ENCODE measurements around the gene GHRL.

GHRL gene

GRCh38 chr3:10263646-10264363, 28.9 kb downstream of the GHRL start:
- H3K4me2 ChIP-seq (ENCODE audit: low read length): peak overlapping the region; percentile 9; the same call in 1 of the 2 replicates
- TF ChIP-seq, protein P1, sequence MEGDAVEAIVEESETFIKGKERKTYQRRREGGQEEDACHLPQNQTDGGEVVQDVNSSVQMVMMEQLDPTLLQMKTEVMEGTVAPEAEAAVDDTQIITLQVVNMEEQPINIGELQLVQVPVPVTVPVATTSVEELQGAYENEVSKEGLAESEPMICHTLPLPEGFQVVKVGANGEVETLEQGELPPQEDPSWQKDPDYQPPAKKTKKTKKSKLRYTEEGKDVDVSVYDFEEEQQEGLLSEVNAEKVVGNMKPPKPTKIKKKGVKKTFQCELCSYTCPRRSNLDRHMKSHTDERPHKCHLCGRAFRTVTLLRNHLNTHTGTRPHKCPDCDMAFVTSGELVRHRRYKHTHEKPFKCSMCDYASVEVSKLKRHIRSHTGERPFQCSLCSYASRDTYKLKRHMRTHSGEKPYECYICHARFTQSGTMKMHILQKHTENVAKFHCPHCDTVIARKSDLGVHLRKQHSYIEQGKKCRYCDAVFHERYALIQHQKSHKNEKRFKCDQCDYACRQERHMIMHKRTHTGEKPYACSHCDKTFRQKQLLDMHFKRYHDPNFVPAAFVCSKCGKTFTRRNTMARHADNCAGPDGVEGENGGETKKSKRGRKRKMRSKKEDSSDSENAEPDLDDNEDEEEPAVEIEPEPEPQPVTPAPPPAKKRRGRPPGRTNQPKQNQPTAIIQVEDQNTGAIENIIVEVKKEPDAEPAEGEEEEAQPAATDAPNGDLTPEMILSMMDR (IDR thresholded peaks at IDR 0.05; ENCODE audit: low read depth, low read length, poor library complexity, severe bottlenecking): peak; percentile 62
- no peak for TF ChIP-seq EZH2phosphoT487 (IDR thresholded peaks at IDR 0.05; ENCODE audit: borderline replicate concordance, low read length)
- peaks cover 91% of the 10 kb centered on the region for H3K36me3 ChIP-seq (ENCODE audit: control insufficient read depth, low read length)
- H3F3A ChIP-seq (ENCODE audit: control insufficient read depth, insufficient read depth): 0 out of 2 replicates have a peak, but pooled peaks cover 2% of the 10 kb centered on the region
- H3K27me3 ChIP-seq (ENCODE audit: control insufficient read depth, low read length): no peaks in the 10 kb centered on the region
- peaks cover 17% of the 10 kb centered on the region for H4K20me1 ChIP-seq (ENCODE audit: control insufficient read depth, insufficient read depth, low read depth, low read length)
- H3K9me2 ChIP-seq (replicated peaks; ENCODE audit: control insufficient read depth, low read length): no peaks in the 10 kb centered on the region
- no peak overlapping the region for H3K27ac ChIP-seq (ENCODE audit: low read depth, low read length)
- peaks cover 100% of the 10 kb centered on the region for H3K79me2 ChIP-seq (ENCODE audit: control insufficient read depth, low read length)
- H3K4me3 ChIP-seq (ENCODE audit: low read length): no peak overlapping the region
- no peaks in the 10 kb centered on the region for H3K9me3 ChIP-seq (ENCODE audit: control insufficient read depth, insufficient read depth, low read length)
- H3K4me1 ChIP-seq (ENCODE audit: control insufficient read depth, low read length): peaks cover 13% of the 10 kb centered on the region

- no peak overlapping the region for H3K4me2 ChIP-seq (ENCODE audit: low read length)
- 0 out of 2 replicates have a peak, but pooled peaks cover 2% of the 10 kb centered on the region for H3F3A ChIP-seq (ENCODE audit: control insufficient read depth, insufficient read depth)
- peaks cover 98% of the 10 kb centered on the region for H3K79me2 ChIP-seq (ENCODE audit: control insufficient read depth, low read length)
- peaks cover 11% of the 10 kb centered on the region for H4K20me1 ChIP-seq (ENCODE audit: control insufficient read depth, insufficient read depth, low read depth, low read length)
- no peaks in the 10 kb centered on the region for H3K9me3 ChIP-seq (ENCODE audit: control insufficient read depth, insufficient read depth, low read length)
- no peak overlapping the region for H3K4me3 ChIP-seq (ENCODE audit: low read length)
- H3K36me3 ChIP-seq (ENCODE audit: control insufficient read depth, low read length): peaks cover 77% of the 10 kb centered on the region
- H3K4me1 ChIP-seq (ENCODE audit: control insufficient read depth, low read length): peaks cover 7% of the 10 kb centered on the region
- H3K27ac ChIP-seq (ENCODE audit: low read depth, low read length): no peak overlapping the region
- no peaks in the 10 kb centered on the region for H3K27me3 ChIP-seq (ENCODE audit: control insufficient read depth, low read length)
- no peaks in the 10 kb centered on the region for H3K9me2 ChIP-seq (replicated peaks; ENCODE audit: control insufficient read depth, low read length)
- TF ChIP-seq, protein P1 (IDR thresholded peaks at IDR 0.05; ENCODE audit: low read depth, low read length, poor library complexity, severe bottlenecking): no peak
- TF ChIP-seq EZH2phosphoT487 (IDR thresholded peaks at IDR 0.05; ENCODE audit: borderline replicate concordance, low read length): no peak
Observed at GRCh38 chr3:10262027-10262426, 30.7 kb downstream of the GHRL start.

- Histone ChIP-seq H3K9me2 (replicated peaks; ENCODE audit: control insufficient read depth, low read length) (no peaks in the 10 kb centered on the region), H3K4me1 (ENCODE audit: control insufficient read depth, low read length) (peaks cover 7% of the 10 kb centered on the region), H3K4me2 (ENCODE audit: low read length) (no peak overlapping the region), H3F3A (ENCODE audit: control insufficient read depth, insufficient read depth) (0 out of 2 replicates have a peak, but pooled peaks cover 2% of the 10 kb centered on the region), H3K9me3 (ENCODE audit: control insufficient read depth, insufficient read depth, low read length) (no peaks in the 10 kb centered on the region), H3K36me3 (ENCODE audit: control insufficient read depth, low read length) (peaks cover 77% of the 10 kb centered on the region), H3K27ac (ENCODE audit: low read depth, low read length) (no peak overlapping the region), H3K4me3 (ENCODE audit: low read length) (no peak overlapping the region), H4K20me1 (ENCODE audit: control insufficient read depth, insufficient read depth, low read depth, low read length) (peaks cover 11% of the 10 kb centered on the region), H3K27me3 (ENCODE audit: control insufficient read depth, low read length) (no peaks in the 10 kb centered on the region), H3K79me2 (ENCODE audit: control insufficient read depth, low read length) (peaks cover 98% of the 10 kb centered on the region)
- TF ChIP-seq EZH2phosphoT487 (IDR thresholded peaks at IDR 0.05; ENCODE audit: borderline replicate concordance, low read length): no peak
- TF ChIP-seq, protein P1 (IDR thresholded peaks at IDR 0.05; ENCODE audit: low read depth, low read length, poor library complexity, severe bottlenecking): no peak
Observed at GRCh38 chr3:10260211-10260701, 32.5 kb downstream of the GHRL start.
